ENCODE measurements around the gene RASA3.

DNA sequence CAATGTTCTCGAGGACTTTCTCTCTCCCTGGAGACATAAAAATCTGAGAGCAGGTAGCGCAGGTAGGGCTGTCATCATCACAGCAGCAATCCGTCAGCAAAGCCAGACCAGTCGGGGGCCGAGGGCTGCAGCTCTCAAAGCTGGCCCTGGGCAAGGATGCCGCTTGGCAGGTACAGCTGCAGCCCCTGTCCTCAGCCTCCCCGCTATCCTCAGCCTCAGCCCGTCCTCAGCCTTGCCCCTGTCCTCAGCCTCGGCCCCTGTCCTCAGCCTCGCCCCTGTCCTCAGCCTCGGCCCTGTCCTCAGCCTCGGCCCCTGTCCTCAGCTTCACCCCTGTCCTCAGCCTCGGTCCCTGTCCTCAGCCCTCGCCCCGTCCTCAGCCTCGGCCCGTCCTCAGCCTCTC is 169.4 kb downstream of the RASA3 start:
- TF ChIP-seq, protein P1, sequence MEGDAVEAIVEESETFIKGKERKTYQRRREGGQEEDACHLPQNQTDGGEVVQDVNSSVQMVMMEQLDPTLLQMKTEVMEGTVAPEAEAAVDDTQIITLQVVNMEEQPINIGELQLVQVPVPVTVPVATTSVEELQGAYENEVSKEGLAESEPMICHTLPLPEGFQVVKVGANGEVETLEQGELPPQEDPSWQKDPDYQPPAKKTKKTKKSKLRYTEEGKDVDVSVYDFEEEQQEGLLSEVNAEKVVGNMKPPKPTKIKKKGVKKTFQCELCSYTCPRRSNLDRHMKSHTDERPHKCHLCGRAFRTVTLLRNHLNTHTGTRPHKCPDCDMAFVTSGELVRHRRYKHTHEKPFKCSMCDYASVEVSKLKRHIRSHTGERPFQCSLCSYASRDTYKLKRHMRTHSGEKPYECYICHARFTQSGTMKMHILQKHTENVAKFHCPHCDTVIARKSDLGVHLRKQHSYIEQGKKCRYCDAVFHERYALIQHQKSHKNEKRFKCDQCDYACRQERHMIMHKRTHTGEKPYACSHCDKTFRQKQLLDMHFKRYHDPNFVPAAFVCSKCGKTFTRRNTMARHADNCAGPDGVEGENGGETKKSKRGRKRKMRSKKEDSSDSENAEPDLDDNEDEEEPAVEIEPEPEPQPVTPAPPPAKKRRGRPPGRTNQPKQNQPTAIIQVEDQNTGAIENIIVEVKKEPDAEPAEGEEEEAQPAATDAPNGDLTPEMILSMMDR (IDR thresholded peaks at IDR 0.05) = no peak
- TF ChIP-seq ZNF416 (CRISPR knock-in tag; IDR thresholded peaks at IDR 0.05) (no peak), GABPB1 (CRISPR knock-in tag; IDR thresholded peaks at IDR 0.05) (no peak), NR2C2 (CRISPR knock-in tag; IDR thresholded peaks at IDR 0.05) (no peak), TCF7 (CRISPR knock-in tag; IDR thresholded peaks at IDR 0.05; ENCODE audit: low read depth) (no peak)
- TF ChIP-seq, protein P2, sequence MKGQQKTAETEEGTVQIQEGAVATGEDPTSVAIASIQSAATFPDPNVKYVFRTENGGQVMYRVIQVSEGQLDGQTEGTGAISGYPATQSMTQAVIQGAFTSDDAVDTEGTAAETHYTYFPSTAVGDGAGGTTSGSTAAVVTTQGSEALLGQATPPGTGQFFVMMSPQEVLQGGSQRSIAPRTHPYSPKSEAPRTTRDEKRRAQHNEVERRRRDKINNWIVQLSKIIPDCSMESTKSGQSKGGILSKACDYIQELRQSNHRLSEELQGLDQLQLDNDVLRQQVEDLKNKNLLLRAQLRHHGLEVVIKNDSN (CRISPR knock-in tag; IDR thresholded peaks at IDR 0.05) = no peak
